DND-41 (cell line): ENCODE data around the gene ING4.

Source experiments
- ATAC-seq: fragments of 200-7000 bp; cut with Tn5 transposase; 3 replicates; pipeline ENCODE4 v1.9.1; 2021; ENCODE audit warnings: low read depth; ENCODE audit not compliant: insufficient read depth
- DNase-seq: peaks from one replicate; pipeline ENCODE4 v3.0.0-alpha.2; 2020
- H2AFZ ChIP-seq: 2 replicates; pipeline ENCODE4 v1.6.0; 2012; ENCODE audit warnings: low read depth, low read length
- H3K27ac ChIP-seq: 2 replicates; pipeline ENCODE4 v1.5.1; 2012; ENCODE audit warnings: low read length, inconsistent platforms
- H3K27me3 ChIP-seq: fragments of 200-600 bp; sonication (generic); 2 replicates; pipeline ENCODE4 v1.6.0; 2012; ENCODE audit warnings: low read length, mild to moderate bottlenecking, inconsistent platforms; ENCODE audit not compliant: insufficient read depth, poor library complexity
- H3K36me3 ChIP-seq: 2 replicates; pipeline ENCODE4 v1.5.1; 2012; ENCODE audit warnings: low read length, inconsistent platforms; ENCODE audit not compliant: insufficient read depth
- H3K4me1 ChIP-seq: 2 replicates; pipeline ENCODE4 v1.5.1; 2012; ENCODE audit warnings: mild to moderate bottlenecking, low read length; ENCODE audit not compliant: insufficient read depth
- H3K4me2 ChIP-seq: 2 replicates; pipeline ENCODE4 v1.6.0; 2012; ENCODE audit warnings: mild to moderate bottlenecking, moderate library complexity, low read length, inconsistent platforms; ENCODE audit not compliant: insufficient read depth
- H3K4me3 ChIP-seq, 2 experiments: fragments of 200-600 bp in 1 of 2; shearing (Covaris generic) in 1 of 2; 2 replicates each; pipeline ENCODE4 v1.5.1; 2012 to 2016; ENCODE audit warnings: inconsistent platforms in 2 of 2, low read length in 2 of 2, mild to moderate bottlenecking in 2 of 2, low read depth in 1 of 2, moderate library complexity in 1 of 2
- H3K79me2 ChIP-seq: 2 replicates; pipeline ENCODE4 v1.6.0; 2012; ENCODE audit warnings: low read length, inconsistent platforms; ENCODE audit not compliant: insufficient read depth
- H3K9ac ChIP-seq: 2 replicates; pipeline ENCODE4 v1.6.0; 2012; ENCODE audit warnings: low read depth, mild to moderate bottlenecking, inconsistent platforms, low read length, moderate library complexity
- H3K9me3 ChIP-seq: 2 replicates; pipeline ENCODE4 v1.5.1; 2012; ENCODE audit warnings: low read length, moderate library complexity, mild to moderate bottlenecking, inconsistent platforms; ENCODE audit not compliant: insufficient read depth, severe bottlenecking
- H4K20me1 ChIP-seq: 2 replicates; pipeline ENCODE4 v1.6.0; 2012; ENCODE audit warnings: low read length; ENCODE audit not compliant: insufficient read depth
- EZH2 ChIP-seq: IDR thresholded peaks from 3 replicates; pipeline ENCODE4 v1.6.1; 2012; ENCODE audit warnings: borderline replicate concordance, low read depth, mild to moderate bottlenecking, moderate library complexity, low read length, inconsistent platforms; ENCODE audit not compliant: severe bottlenecking
- TF ChIP-seq, protein P1 (sequence below): IDR thresholded peaks from 2 replicates; pipeline ENCODE4 v1.5.1; 2012; ENCODE audit warnings: borderline replicate concordance, low read length, moderate library complexity, mild to moderate bottlenecking; ENCODE audit not compliant: poor library complexity, severe bottlenecking; ENCODE audit errors: extremely low read depth

The ING4 gene

DNA sequence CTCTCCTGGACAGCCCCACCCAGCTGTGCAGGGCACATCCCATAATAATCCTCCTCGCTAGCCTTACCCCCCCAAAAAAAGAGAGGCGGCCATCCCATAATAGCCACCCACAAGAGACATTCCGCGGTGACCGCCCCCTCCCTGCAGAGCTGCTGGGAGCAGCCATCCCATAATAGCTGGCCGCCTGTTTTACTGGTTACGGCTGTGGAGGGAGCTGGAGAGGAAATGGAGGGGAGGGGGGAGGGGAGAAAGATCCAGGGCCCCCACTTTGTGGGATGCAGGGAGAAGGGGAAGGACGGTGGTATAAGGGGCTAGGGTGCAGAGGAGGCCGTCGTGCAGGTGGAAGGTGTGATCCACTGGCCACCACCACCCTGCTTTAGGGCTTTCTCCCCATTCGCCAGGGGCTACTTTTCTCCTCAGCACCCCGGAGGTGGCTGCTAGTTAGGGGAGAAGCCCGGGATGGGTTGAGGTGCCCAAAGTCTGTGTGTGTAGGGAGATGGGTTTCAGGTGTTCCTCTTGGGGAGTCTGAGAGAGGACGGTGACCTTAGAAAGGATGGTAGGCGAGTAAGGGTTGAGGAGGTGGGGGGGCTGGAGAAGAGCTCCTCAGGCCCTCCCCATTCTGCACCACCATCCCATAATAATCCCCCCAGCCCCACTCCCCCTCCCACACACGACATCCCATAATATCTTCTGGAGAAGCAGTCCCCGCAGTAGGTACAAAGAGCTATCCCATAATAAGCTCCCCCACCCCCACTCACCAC is 49.7 kb downstream of the ING4 start:
- H3K9ac ChIP-seq: peak overlapping the region; percentile 71
- H3K36me3 ChIP-seq: no peaks in the 10 kb centered on the region
- DNase-seq (peak; percentile 96), ATAC-seq (peak; percentile 57)
- H3K27me3 ChIP-seq: no peaks in the 10 kb centered on the region
- peak overlapping the region; percentile 74 for H2AFZ ChIP-seq
- peak overlapping the region; percentile 67 for H3K4me2 ChIP-seq
- H4K20me1 ChIP-seq: no peaks in the 10 kb centered on the region
- H3K79me2 ChIP-seq: no peaks in the 10 kb centered on the region
- TF ChIP-seq, protein P1, sequence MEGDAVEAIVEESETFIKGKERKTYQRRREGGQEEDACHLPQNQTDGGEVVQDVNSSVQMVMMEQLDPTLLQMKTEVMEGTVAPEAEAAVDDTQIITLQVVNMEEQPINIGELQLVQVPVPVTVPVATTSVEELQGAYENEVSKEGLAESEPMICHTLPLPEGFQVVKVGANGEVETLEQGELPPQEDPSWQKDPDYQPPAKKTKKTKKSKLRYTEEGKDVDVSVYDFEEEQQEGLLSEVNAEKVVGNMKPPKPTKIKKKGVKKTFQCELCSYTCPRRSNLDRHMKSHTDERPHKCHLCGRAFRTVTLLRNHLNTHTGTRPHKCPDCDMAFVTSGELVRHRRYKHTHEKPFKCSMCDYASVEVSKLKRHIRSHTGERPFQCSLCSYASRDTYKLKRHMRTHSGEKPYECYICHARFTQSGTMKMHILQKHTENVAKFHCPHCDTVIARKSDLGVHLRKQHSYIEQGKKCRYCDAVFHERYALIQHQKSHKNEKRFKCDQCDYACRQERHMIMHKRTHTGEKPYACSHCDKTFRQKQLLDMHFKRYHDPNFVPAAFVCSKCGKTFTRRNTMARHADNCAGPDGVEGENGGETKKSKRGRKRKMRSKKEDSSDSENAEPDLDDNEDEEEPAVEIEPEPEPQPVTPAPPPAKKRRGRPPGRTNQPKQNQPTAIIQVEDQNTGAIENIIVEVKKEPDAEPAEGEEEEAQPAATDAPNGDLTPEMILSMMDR: peak; percentile 11
- no peak for TF ChIP-seq EZH2
- peak overlapping the region in 1 of 2 experiments; percentile 51; a peak in 2 of 4 replicates for H3K4me3 ChIP-seq
- H3K9me3 ChIP-seq: no peaks in the 10 kb centered on the region
- peaks cover 40% of the 10 kb centered on the region for H3K4me1 ChIP-seq
- peak overlapping the region; percentile 98 for H3K27ac ChIP-seq

DNA sequence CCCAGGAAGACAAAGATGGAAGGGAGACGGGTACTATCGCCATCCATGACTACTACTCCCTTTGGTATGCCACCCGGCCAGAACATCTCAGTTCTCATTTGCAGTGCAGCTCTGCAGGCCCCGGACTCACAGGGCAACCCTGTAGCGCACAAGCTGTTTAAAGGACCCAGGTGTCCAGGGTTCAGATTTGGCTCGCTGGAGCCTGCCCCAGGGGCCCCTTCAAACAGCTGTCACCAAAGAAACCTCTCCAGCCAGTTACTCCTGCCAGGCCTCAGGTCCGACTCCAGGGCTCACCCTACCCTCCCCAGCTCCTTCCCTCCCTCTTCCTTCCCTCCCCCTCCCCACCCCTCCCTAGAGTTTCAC is 50.3 kb downstream of the ING4 start:
- H3K4me3 ChIP-seq: peak overlapping the region in 1 of 2 experiments; percentile 33; a peak in 1 of 4 replicates
- no peak for ATAC-seq
- no peak for DNase-seq
- peak overlapping the region; percentile 37; the same call in 1 of the 2 replicates for H2AFZ ChIP-seq
- H3K9ac ChIP-seq: peak overlapping the region; percentile 71
- no peaks in the 10 kb centered on the region for H3K27me3 ChIP-seq
- H4K20me1 ChIP-seq: no peaks in the 10 kb centered on the region
- H3K9me3 ChIP-seq: no peaks in the 10 kb centered on the region
- no peaks in the 10 kb centered on the region for H3K79me2 ChIP-seq
- H3K4me1 ChIP-seq: peaks cover 42% of the 10 kb centered on the region
- peak overlapping the region; percentile 67 for H3K4me2 ChIP-seq
- peak overlapping the region; percentile 98 for H3K27ac ChIP-seq
- TF ChIP-seq, protein P1: no peak
- TF ChIP-seq EZH2: no peak
- H3K36me3 ChIP-seq: no peaks in the 10 kb centered on the region

DNA sequence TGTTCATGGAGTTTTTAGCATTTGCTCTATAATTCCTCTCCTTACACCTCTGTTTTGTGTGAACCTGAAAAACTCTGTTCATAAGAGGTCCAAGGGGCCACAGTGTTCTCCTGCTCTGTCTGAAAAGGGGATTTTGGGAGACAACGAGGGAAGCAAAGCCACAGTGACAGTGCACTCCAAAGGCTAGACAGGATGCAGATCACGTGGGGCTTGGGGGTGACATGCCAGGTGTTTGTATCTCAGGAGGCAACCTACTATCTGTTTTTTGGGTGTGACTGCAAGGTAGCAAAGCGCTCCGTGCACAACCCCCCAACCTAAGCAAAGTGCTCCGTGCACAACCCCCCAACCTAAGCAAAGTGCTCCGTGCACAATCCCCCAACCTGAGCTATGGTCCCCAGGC is 50.7 kb downstream of the ING4 start:
- no peaks in the 10 kb centered on the region for H3K36me3 ChIP-seq
- no peaks in the 10 kb centered on the region for H3K79me2 ChIP-seq
- DNase-seq (peak; percentile 62), ATAC-seq (no peak)
- H3K9ac ChIP-seq: peak overlapping the region; percentile 71
- peaks cover 44% of the 10 kb centered on the region for H3K4me1 ChIP-seq
- H3K4me2 ChIP-seq: peak overlapping the region; percentile 67
- no peaks in the 10 kb centered on the region for H3K27me3 ChIP-seq
- H4K20me1 ChIP-seq: no peaks in the 10 kb centered on the region
- TF ChIP-seq, protein P1: no peak
- TF ChIP-seq EZH2: no peak
- peak overlapping the region; percentile 37 for H2AFZ ChIP-seq
- H3K27ac ChIP-seq: peak overlapping the region; percentile 98
- no peaks in the 10 kb centered on the region for H3K9me3 ChIP-seq
- H3K4me3 ChIP-seq: peak overlapping the region in 1 of 2 experiments; percentile 33; a peak in 1 of 4 replicates
